Right lobe of liver (tissue), 4 donors: ENCODE measurements around the gene UNC93A.

ENCODE experiments used
- POLR2A ChIP-seq: fragments of 450-650 bp; IDR thresholded peaks from one replicate; pipeline ENCODE4 v1.6.1; 2017; ENCODE audit warnings: antibody characterized with exemption, mild to moderate bottlenecking
- TF ChIP-seq, protein P1 (sequence below), 4 donors: fragments of 200-600 bp in 3 of 4; fragments of 450-650 bp in 1 of 4; IDR thresholded peaks; one replicate each; pipeline versions ENCODE4 v1.5.1 to v1.8.0; 2016 to 2022; ENCODE audit warnings: antibody characterized with exemption in 4 of 4, mild to moderate bottlenecking in 2 of 4
- donor health status: DM: no; HTN: no; CAD: no.
- donor health status: DM: no; HTN: no; CAD: no.
- donor health status: DM: no; HTN: yes; CAD: no.

DNA sequence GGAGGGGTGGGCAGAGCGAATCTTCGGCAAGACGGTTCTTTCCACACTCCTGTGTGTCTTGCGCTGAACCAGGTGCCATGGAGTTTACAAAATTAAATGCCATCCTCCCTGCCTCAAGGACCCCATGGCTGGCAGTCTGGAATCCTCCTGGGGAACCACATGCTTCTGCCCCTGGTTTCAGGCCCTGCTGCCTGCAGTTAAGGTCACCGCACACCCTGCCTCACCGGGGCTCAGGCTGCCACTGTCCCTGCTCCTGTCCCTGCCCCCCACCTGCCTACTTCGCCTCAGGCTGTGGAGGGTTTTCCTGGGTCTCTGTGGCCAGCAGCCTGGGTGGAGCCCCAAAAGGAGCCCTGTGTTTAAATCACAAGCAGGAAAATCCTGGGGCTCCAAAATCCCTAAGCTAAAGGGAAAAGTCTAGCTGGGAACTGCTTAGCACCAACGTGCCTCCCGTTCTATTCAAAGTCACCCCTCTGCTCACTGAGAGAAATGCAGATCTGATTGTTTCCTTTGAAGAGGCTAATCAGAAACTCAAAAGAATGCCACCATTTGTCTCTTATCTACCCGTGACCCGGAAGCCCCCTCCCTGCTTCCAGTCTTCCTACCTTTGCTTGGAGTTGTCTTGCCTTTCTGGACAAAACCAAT, 23.2 kb downstream of the UNC93A start:
- TF ChIP-seq, protein P1, sequence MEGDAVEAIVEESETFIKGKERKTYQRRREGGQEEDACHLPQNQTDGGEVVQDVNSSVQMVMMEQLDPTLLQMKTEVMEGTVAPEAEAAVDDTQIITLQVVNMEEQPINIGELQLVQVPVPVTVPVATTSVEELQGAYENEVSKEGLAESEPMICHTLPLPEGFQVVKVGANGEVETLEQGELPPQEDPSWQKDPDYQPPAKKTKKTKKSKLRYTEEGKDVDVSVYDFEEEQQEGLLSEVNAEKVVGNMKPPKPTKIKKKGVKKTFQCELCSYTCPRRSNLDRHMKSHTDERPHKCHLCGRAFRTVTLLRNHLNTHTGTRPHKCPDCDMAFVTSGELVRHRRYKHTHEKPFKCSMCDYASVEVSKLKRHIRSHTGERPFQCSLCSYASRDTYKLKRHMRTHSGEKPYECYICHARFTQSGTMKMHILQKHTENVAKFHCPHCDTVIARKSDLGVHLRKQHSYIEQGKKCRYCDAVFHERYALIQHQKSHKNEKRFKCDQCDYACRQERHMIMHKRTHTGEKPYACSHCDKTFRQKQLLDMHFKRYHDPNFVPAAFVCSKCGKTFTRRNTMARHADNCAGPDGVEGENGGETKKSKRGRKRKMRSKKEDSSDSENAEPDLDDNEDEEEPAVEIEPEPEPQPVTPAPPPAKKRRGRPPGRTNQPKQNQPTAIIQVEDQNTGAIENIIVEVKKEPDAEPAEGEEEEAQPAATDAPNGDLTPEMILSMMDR (IDR thresholded peaks at IDR 0.05) = no peak
- no peak for TF ChIP-seq POLR2A
